OCI-LY7 (cell line): ENCODE results near the gene METAP1D. TPM values are rescaled to one million over a fixed set of nuclear protein-coding genes. Genes with fewer than 3 reads are reported as not detected.
A peak's percentile ranks its signal among the peaks of the same experiment; 100 is the strongest.

ENCODE experiments used
- BruUV-seq: library from RNA; stranded (reverse); fragments of 400-500 nt; replicated peaks from 2 replicates; lab custom pipeline; 2021; lab: Mats Ljungman, UMichigan
- CTCF ChIA-PET: fragments of 300-600 bp; sonication (Branson Sonifier 250); formaldehyde crosslinking; loops from one replicate; lab custom pipeline; 2022; ENCODE audit warnings: antibody characterized with exemption; ENCODE audit not compliant: unreplicated experiment; lab: Charles Lee
- POLR2A ChIA-PET: fragments of 300-600 bp; sonication (Branson Sonifier 250); formaldehyde crosslinking; loops from one replicate; lab custom pipeline; 2022; ENCODE audit warnings: antibody characterized with exemption; lab: Charles Lee
- DNase-seq: peaks from one replicate; pipeline ENCODE4 v3.0.0-alpha.2; 2015; ENCODE audit warnings: low spot score
- H2AFZ ChIP-seq: fragments of 200-600 bp; sonication (generic), shearing (Covaris generic); 2 replicates; pipeline ENCODE4 v1.6.1; 2014; ENCODE audit warnings: mild to moderate bottlenecking, antibody characterized with exemption, low read length, moderate library complexity
- H3K27ac ChIP-seq: fragments of 200-600 bp; sonication (generic); 2 replicates; pipeline ENCODE4 v1.5.1; 2014; ENCODE audit warnings: mixed run types, low read depth, mild to moderate bottlenecking, moderate library complexity, low read length, inconsistent platforms; ENCODE audit not compliant: poor library complexity, severe bottlenecking
- H3K36me3 ChIP-seq: fragments of 200-600 bp; sonication (generic); 2 replicates; pipeline ENCODE4 v1.6.1; 2014; ENCODE audit warnings: mild to moderate bottlenecking, antibody characterized with exemption, low read length, moderate library complexity, mixed read lengths; ENCODE audit not compliant: insufficient read depth
- H3K4me1 ChIP-seq: fragments of 200-600 bp; sonication (generic); 2 replicates; pipeline ENCODE4 v1.5.1; 2014; ENCODE audit warnings: mild to moderate bottlenecking, low read length; ENCODE audit not compliant: insufficient read depth, poor library complexity, severe bottlenecking
- H3K4me2 ChIP-seq: fragments of 200-600 bp; sonication (generic); 2 replicates; pipeline ENCODE4 v1.6.1; 2014; ENCODE audit warnings: mild to moderate bottlenecking, low read length
- H3K4me3 ChIP-seq: fragments of 200-600 bp; sonication (generic); 2 replicates; pipeline ENCODE4 v1.5.1; 2014; ENCODE audit warnings: mild to moderate bottlenecking, low read depth, low read length; ENCODE audit not compliant: poor library complexity, severe bottlenecking
- H3K79me2 ChIP-seq: fragments of 200-600 bp; sonication (generic); 2 replicates; pipeline ENCODE4 v1.6.1; 2016; ENCODE audit warnings: low read depth, mild to moderate bottlenecking, low read length, moderate library complexity, mixed read lengths; ENCODE audit not compliant: insufficient read depth
- H3K9me2 ChIP-seq: fragments of 200-600 bp; sonication (generic); 2 replicates; pipeline ENCODE4 v1.6.1; 2016; ENCODE audit warnings: mild to moderate bottlenecking, low read length, mixed read lengths; ENCODE audit not compliant: insufficient read depth
- H3K9me3 ChIP-seq: fragments of 200-600 bp; sonication (generic); 2 replicates; pipeline ENCODE4 v1.6.1; 2014; ENCODE audit warnings: mild to moderate bottlenecking, mixed run types, low read length, mixed read lengths
- H4K20me1 ChIP-seq: fragments of 200-600 bp; sonication (generic); 2 replicates; pipeline ENCODE4 v1.6.1; 2014; ENCODE audit warnings: mild to moderate bottlenecking, antibody characterized with exemption, low read length, moderate library complexity, mixed read lengths; ENCODE audit not compliant: insufficient read depth
- EZH2phosphoT487 ChIP-seq: fragments of 200-600 bp; sonication (generic); IDR thresholded peaks from 2 replicates; pipeline ENCODE4 v1.6.1; 2018; ENCODE audit warnings: low read depth, borderline replicate concordance, mild to moderate bottlenecking, mixed run types, antibody characterized with exemption, low read length, moderate library complexity, mixed read lengths
- intact Hi-C: fragments of 100-400 bp; cut with micrococcal nuclease; formaldehyde crosslinking; loops from one replicate; pipeline ENCODE4 v1.10.0; 2022; ENCODE audit not compliant: unreplicated experiment
- total RNA-seq, 2 experiments: library from RNA; depleted of rRNA in 1 of 2; stranded (reverse); fragments of >200 nt in 1 of 2; shearing (Covaris generic) in 1 of 2; gene quantifications; 2 replicates each; pipeline ENCODE4 v1.2.3, GENCODE V29; 2014 to 2022
- TF ChIP-seq, protein P1 (sequence below): fragments of 200-600 bp; sonication (generic); conservative IDR thresholded peaks from 2 replicates; pipeline ENCODE4 v1.5.1; 2014; ENCODE audit warnings: mild to moderate bottlenecking, antibody characterized with exemption, low read length, moderate library complexity, mixed read lengths

METAP1D gene
- total RNA-seq, 2 experiments from 2014 or later = 11.0 to 11.8 TPM

DNA sequence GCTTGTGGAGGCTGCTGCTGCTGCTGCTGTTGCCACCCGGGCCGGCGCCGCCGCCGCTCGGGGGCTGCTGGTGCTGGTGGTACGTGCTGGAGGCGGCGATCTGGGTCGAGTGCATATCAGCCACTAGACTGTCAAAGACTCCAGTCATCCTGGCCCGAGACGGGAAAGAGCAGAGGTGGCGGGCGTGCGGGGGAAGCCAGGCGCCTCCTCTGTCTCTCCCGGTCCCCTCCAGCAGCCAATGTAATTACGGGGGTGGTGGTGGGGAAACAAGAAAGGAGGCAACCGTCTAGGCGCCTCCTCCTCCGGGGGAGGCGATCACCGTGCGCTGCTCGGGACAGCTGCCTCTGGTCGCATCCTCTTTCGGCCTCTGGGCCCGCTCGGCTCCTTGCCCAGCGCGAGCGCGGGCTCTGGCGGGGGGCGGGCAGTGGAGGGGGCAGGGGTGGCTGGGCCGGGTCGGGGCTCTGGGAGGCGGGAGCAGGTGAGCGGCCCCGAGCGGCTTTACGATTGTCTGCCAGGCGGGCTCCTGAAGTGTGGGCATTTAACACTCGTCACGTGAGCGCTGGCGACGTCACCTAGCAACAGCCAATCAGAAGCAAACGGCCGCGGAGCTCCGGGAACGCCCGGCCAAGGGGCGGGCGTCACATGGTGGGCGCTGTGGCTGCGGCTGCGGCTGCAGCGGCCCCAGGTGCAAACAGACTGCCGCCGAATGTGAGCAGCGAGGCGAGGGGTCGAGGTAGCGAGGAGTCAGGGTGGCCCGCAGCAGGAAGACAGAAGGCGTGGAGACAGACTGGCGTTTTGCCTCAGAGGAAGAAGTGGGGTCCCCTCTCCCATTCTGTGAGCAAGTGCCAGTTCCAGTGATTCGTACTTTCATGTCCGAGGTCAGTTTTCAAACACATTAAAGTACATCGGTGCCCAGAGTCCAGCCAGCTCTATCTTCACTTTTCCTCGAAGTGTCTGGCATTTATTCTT, 102.9 kb downstream of the METAP1D start, which contains the start of gene DLX2:
Gene DLX2 (minus strand): TSS at position 510 of the 969 bp plus-strand sequence. CDS start 362 bp downstream, at position 148.
- peak within 1 kb of the TSS; percentile 68 for H3K4me3 ChIP-seq
- no peaks in the 10 kb centered on the region for H4K20me1 ChIP-seq
- no TSS peak for BruUV-seq
- ChIA-PET CTCF (interaction anchor here (0.8 to 1.1 kb wide), 2 partner anchors 292 to 399 kb away, joined by 3 read pairs; no protein-coding TSS in a partner anchor), POLR2A (interaction anchor here (0.5 to 1.7 kb wide), 5 partner anchors 9 to 338 kb away, joined by 3 to 4 read pairs (median 3); partner anchors contain the start of gene DLX1)
- H3K4me2 ChIP-seq = peak within 1 kb of the TSS; percentile 90
- no peaks in the 10 kb centered on the region for H3K9me2 ChIP-seq
- H3K9me3 ChIP-seq = no peaks in the 10 kb centered on the region
- H3K36me3 ChIP-seq = no peaks in the 10 kb centered on the region
- H3K27ac ChIP-seq = no peak within 1 kb of the TSS
- H3K4me1 ChIP-seq = no peaks in the 10 kb centered on the region
- H2AFZ ChIP-seq = peak within 1 kb of the TSS; percentile 89
- DNase-seq = peak; percentile 93
- intact Hi-C loops = loop anchor here (1.0 to 10.0 kb wide), 3 partner anchors 98 to 528 kb away; no protein-coding TSS in a partner anchor
- H3K79me2 ChIP-seq = no peaks in the 10 kb centered on the region
- TF ChIP-seq EZH2phosphoT487 = no peak
- TF ChIP-seq, protein P1, sequence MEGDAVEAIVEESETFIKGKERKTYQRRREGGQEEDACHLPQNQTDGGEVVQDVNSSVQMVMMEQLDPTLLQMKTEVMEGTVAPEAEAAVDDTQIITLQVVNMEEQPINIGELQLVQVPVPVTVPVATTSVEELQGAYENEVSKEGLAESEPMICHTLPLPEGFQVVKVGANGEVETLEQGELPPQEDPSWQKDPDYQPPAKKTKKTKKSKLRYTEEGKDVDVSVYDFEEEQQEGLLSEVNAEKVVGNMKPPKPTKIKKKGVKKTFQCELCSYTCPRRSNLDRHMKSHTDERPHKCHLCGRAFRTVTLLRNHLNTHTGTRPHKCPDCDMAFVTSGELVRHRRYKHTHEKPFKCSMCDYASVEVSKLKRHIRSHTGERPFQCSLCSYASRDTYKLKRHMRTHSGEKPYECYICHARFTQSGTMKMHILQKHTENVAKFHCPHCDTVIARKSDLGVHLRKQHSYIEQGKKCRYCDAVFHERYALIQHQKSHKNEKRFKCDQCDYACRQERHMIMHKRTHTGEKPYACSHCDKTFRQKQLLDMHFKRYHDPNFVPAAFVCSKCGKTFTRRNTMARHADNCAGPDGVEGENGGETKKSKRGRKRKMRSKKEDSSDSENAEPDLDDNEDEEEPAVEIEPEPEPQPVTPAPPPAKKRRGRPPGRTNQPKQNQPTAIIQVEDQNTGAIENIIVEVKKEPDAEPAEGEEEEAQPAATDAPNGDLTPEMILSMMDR = 0 out of 2 replicates have a peak, but pooled peaks have one; percentile 20

DNA sequence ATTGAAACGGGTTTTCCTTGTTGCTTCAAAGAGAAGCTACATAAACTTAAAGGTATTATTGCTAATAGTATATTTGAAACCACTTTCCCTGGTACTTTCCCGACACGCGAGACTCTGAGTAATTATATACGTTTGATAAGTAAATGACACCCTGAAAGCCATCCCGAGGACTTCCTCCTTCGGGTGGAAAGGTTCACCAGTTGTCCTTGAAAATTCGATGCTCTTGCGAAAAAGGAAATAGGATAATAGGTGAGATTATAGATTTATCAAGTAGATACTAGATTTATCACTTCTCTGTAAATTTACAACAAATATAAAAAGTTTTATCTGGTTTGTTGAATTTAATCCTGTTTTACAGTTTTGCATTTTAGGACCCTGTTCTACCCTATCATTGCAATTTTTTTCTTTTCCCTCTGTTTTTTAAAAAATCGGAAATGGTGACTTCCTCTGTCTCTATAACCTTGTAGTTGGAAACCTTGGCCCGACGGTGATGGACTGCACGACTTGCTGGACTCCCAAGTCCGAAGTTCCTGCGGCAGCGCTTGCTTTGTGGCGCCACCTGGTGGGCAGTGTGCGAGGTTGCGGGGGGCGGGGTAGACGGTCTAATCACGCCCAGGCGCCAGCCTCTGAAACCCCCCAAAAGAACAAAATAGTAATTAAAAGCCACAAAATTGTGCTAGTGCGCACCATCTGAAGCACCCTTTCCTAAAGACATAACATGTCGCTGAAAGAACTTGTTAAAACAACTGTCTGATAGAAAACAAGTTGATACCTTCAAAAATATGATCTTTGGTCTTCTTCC, 103.9 kb downstream of the METAP1D start:
- Histone ChIP-seq H4K20me1 (no peaks in the 10 kb centered on the region), H3K36me3 (no peaks in the 10 kb centered on the region), H3K4me2 (peak overlapping the region; percentile 90), H3K27ac (no peak overlapping the region), H3K79me2 (no peaks in the 10 kb centered on the region), H3K4me1 (no peaks in the 10 kb centered on the region), H3K9me3 (no peaks in the 10 kb centered on the region), H2AFZ (peak overlapping the region; percentile 89), H3K4me3 (peak overlapping the region; percentile 68), H3K9me2 (no peaks in the 10 kb centered on the region)
- intact Hi-C loops = loop anchor here (1.0 to 10.0 kb wide), 5 partner anchors 99 to 529 kb away; no protein-coding TSS in a partner anchor
- ChIA-PET POLR2A (interaction anchor here (1.0 to 1.7 kb wide), 4 partner anchors 10 to 291 kb away, joined by 3 to 4 read pairs (median 4); partner anchors contain the start of gene DLX1), CTCF (interaction anchor here (0.8 to 1.1 kb wide), 2 partner anchors 293 to 400 kb away, joined by 3 read pairs; no protein-coding TSS in a partner anchor)
- TF ChIP-seq, protein P1 = peak; percentile 100
- TF ChIP-seq EZH2phosphoT487 = no peak
- BruUV-seq = no TSS peak
- DNase-seq = peak; percentile 76
